ENCODE results near the gene RIMBP2.

The RIMBP2 gene

GRCh38 chr12:130428116-130428515, 288.0 kb downstream of the RIMBP2 start:
- no peaks in the 10 kb centered on the region for H3K27me3 ChIP-seq (ENCODE audit: control insufficient read depth, insufficient read depth, low read length)
- H3K4me1 ChIP-seq (ENCODE audit: control insufficient read depth, insufficient read depth, low read length), result no peaks in the 10 kb centered on the region
- H3K27ac ChIP-seq (ENCODE audit: low read depth, low read length), result no peak overlapping the region
- no peak overlapping the region for H3K9ac ChIP-seq (ENCODE audit: low read length)
- H3K36me3 ChIP-seq (ENCODE audit: control insufficient read depth, insufficient read depth, low read length), result no peaks in the 10 kb centered on the region
- no peak overlapping the region for H3K4me3 ChIP-seq (ENCODE audit: low read length)

GRCh38 chr12:130427381-130427887, 288.7 kb downstream of the RIMBP2 start:
- H3K9ac ChIP-seq (ENCODE audit: low read length), result no peak overlapping the region
- no peak overlapping the region for H3K4me3 ChIP-seq (ENCODE audit: low read length)
- no peaks in the 10 kb centered on the region for H3K36me3 ChIP-seq (ENCODE audit: control insufficient read depth, insufficient read depth, low read length)
- no peaks in the 10 kb centered on the region for H3K27me3 ChIP-seq (ENCODE audit: control insufficient read depth, insufficient read depth, low read length)
- H3K4me1 ChIP-seq (ENCODE audit: control insufficient read depth, insufficient read depth, low read length), result no peaks in the 10 kb centered on the region
- no peak overlapping the region for H3K27ac ChIP-seq (ENCODE audit: low read depth, low read length)

DNA sequence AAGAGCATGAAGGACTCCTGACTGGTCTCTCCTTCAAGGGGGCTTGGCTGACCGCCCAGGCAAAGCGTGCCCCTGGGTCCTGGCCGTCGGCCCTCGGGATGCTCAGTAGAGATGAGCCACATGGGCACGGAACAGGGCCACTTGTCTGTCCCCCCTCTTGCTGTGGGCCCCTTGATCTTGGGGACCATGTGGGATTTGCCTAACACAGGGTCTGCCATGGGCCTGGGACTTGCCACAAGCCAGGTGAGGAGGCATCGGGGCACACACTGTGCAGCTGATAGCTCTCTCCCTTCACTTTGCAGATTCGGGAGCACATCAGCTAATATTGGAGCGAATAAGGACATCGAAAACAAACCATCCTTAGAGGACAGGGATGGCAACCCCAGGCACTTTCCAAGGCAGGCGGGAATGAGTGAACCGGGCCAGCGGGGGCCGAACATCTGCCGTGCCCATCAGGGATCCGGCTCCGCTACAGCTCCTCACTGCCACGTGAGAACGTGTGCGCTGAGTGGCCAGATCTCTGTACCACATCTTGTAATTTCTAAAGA, 290.3 kb downstream of the RIMBP2 start:
- Histone ChIP-seq H3K9ac (ENCODE audit: low read length) (no peak overlapping the region), H3K27ac (ENCODE audit: low read depth, low read length) (no peak overlapping the region), H3K4me1 (ENCODE audit: control insufficient read depth, insufficient read depth, low read length) (no peaks in the 10 kb centered on the region), H3K4me3 (ENCODE audit: low read length) (no peak overlapping the region), H3K36me3 (ENCODE audit: control insufficient read depth, insufficient read depth, low read length) (no peaks in the 10 kb centered on the region), H3K27me3 (ENCODE audit: control insufficient read depth, insufficient read depth, low read length) (no peaks in the 10 kb centered on the region)

GRCh38 chr12:130424858-130425697, 291.0 kb downstream of the RIMBP2 start:
- no peak overlapping the region for H3K9ac ChIP-seq (ENCODE audit: low read length)
- H3K27ac ChIP-seq (ENCODE audit: low read depth, low read length), result no peak overlapping the region
- H3K4me1 ChIP-seq (ENCODE audit: control insufficient read depth, insufficient read depth, low read length), result no peaks in the 10 kb centered on the region
- H3K4me3 ChIP-seq (ENCODE audit: low read length), result no peak overlapping the region
- no peaks in the 10 kb centered on the region for H3K36me3 ChIP-seq (ENCODE audit: control insufficient read depth, insufficient read depth, low read length)
- H3K27me3 ChIP-seq (ENCODE audit: control insufficient read depth, insufficient read depth, low read length), result no peaks in the 10 kb centered on the region

GRCh38 chr12:130423991-130424857, 291.9 kb downstream of the RIMBP2 start:
- no peaks in the 10 kb centered on the region for H3K36me3 ChIP-seq (ENCODE audit: control insufficient read depth, insufficient read depth, low read length)
- H3K4me1 ChIP-seq (ENCODE audit: control insufficient read depth, insufficient read depth, low read length), result no peaks in the 10 kb centered on the region
- no peak overlapping the region for H3K9ac ChIP-seq (ENCODE audit: low read length)
- H3K4me3 ChIP-seq (ENCODE audit: low read length), result no peak overlapping the region
- no peak overlapping the region for H3K27ac ChIP-seq (ENCODE audit: low read depth, low read length)
- H3K27me3 ChIP-seq (ENCODE audit: control insufficient read depth, insufficient read depth, low read length), result no peaks in the 10 kb centered on the region

- Histone ChIP-seq H3K9ac (ENCODE audit: low read length) (no peak overlapping the region), H3K4me1 (ENCODE audit: control insufficient read depth, insufficient read depth, low read length) (no peaks in the 10 kb centered on the region), H3K27me3 (ENCODE audit: control insufficient read depth, insufficient read depth, low read length) (no peaks in the 10 kb centered on the region), H3K27ac (ENCODE audit: low read depth, low read length) (no peak overlapping the region), H3K36me3 (ENCODE audit: control insufficient read depth, insufficient read depth, low read length) (no peaks in the 10 kb centered on the region), H3K4me3 (ENCODE audit: low read length) (no peak overlapping the region)
These were observed 293.0 kb downstream of the RIMBP2 start for GRCh38 chr12:130423136-130423535.

- no peaks in the 10 kb centered on the region for H3K36me3 ChIP-seq (ENCODE audit: control insufficient read depth, insufficient read depth, low read length)
- H3K4me3 ChIP-seq (ENCODE audit: low read length), result no peak overlapping the region
- no peaks in the 10 kb centered on the region for H3K27me3 ChIP-seq (ENCODE audit: control insufficient read depth, insufficient read depth, low read length)
- H3K9ac ChIP-seq (ENCODE audit: low read length), result no peak overlapping the region
- no peaks in the 10 kb centered on the region for H3K4me1 ChIP-seq (ENCODE audit: control insufficient read depth, insufficient read depth, low read length)
- no peak overlapping the region for H3K27ac ChIP-seq (ENCODE audit: low read depth, low read length)
These were observed 293.4 kb downstream of the RIMBP2 start for GRCh38 chr12:130422676-130423075.

GRCh38 chr12:130421896-130422295, 294.2 kb downstream of the RIMBP2 start:
- Histone ChIP-seq H3K9ac (ENCODE audit: low read length) (no peak overlapping the region), H3K27ac (ENCODE audit: low read depth, low read length) (no peak overlapping the region), H3K36me3 (ENCODE audit: control insufficient read depth, insufficient read depth, low read length) (no peaks in the 10 kb centered on the region), H3K27me3 (ENCODE audit: control insufficient read depth, insufficient read depth, low read length) (no peaks in the 10 kb centered on the region), H3K4me1 (ENCODE audit: control insufficient read depth, insufficient read depth, low read length) (no peaks in the 10 kb centered on the region), H3K4me3 (ENCODE audit: low read length) (no peak overlapping the region)

GRCh38 chr12:130420071-130420470, 296.0 kb downstream of the RIMBP2 start:
- Histone ChIP-seq H3K27me3 (ENCODE audit: control insufficient read depth, insufficient read depth, low read length) (no peaks in the 10 kb centered on the region), H3K9ac (ENCODE audit: low read length) (no peak overlapping the region), H3K4me3 (ENCODE audit: low read length) (no peak overlapping the region), H3K36me3 (ENCODE audit: control insufficient read depth, insufficient read depth, low read length) (no peaks in the 10 kb centered on the region), H3K4me1 (ENCODE audit: control insufficient read depth, insufficient read depth, low read length) (no peaks in the 10 kb centered on the region), H3K27ac (ENCODE audit: low read depth, low read length) (no peak overlapping the region)

GRCh38 chr12:130419116-130419515, 297.0 kb downstream of the RIMBP2 start:
- H3K4me3 ChIP-seq (ENCODE audit: low read length), result no peak overlapping the region
- H3K27me3 ChIP-seq (ENCODE audit: control insufficient read depth, insufficient read depth, low read length), result no peaks in the 10 kb centered on the region
- no peaks in the 10 kb centered on the region for H3K36me3 ChIP-seq (ENCODE audit: control insufficient read depth, insufficient read depth, low read length)
- no peak overlapping the region for H3K9ac ChIP-seq (ENCODE audit: low read length)
- H3K4me1 ChIP-seq (ENCODE audit: control insufficient read depth, insufficient read depth, low read length), result no peaks in the 10 kb centered on the region
- H3K27ac ChIP-seq (ENCODE audit: low read depth, low read length), result no peak overlapping the region

- H3K27ac ChIP-seq (ENCODE audit: low read depth, low read length), result no peak overlapping the region
- H3K4me1 ChIP-seq (ENCODE audit: control insufficient read depth, insufficient read depth, low read length), result no peaks in the 10 kb centered on the region
- no peaks in the 10 kb centered on the region for H3K27me3 ChIP-seq (ENCODE audit: control insufficient read depth, insufficient read depth, low read length)
- H3K4me3 ChIP-seq (ENCODE audit: low read length), result no peak overlapping the region
- no peak overlapping the region for H3K9ac ChIP-seq (ENCODE audit: low read length)
- H3K36me3 ChIP-seq (ENCODE audit: control insufficient read depth, insufficient read depth, low read length), result no peaks in the 10 kb centered on the region
These were observed 297.8 kb downstream of the RIMBP2 start for GRCh38 chr12:130418251-130418650.

DNA sequence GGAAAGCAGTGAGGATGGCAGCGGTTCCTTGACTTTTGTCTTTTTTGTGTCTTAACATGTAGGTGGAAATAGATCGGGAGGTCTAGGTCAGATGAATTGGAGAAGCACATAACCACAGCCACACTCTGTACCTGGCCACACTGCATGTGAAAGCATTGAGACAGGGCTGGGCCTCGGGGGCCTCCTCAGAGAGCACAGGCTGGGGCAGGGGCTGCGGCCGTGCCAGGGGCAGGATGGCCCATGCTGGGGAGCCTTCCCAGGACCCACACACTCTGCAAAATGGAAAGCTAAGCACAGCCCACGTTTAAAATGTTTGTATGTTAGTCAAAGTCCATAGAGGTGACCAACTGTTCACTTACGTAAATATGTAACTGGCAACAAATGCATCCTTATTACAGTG, 301.7 kb downstream of the RIMBP2 start:
- Histone ChIP-seq H3K4me3 (ENCODE audit: low read length) (no peak overlapping the region), H3K9ac (ENCODE audit: low read length) (no peak overlapping the region), H3K4me1 (ENCODE audit: control insufficient read depth, insufficient read depth, low read length) (no peaks in the 10 kb centered on the region), H3K27ac (ENCODE audit: low read depth, low read length) (no peak overlapping the region), H3K36me3 (ENCODE audit: control insufficient read depth, insufficient read depth, low read length) (no peaks in the 10 kb centered on the region), H3K27me3 (ENCODE audit: control insufficient read depth, insufficient read depth, low read length) (no peaks in the 10 kb centered on the region)
